ENCODE data around the gene CILP2.

DNA sequence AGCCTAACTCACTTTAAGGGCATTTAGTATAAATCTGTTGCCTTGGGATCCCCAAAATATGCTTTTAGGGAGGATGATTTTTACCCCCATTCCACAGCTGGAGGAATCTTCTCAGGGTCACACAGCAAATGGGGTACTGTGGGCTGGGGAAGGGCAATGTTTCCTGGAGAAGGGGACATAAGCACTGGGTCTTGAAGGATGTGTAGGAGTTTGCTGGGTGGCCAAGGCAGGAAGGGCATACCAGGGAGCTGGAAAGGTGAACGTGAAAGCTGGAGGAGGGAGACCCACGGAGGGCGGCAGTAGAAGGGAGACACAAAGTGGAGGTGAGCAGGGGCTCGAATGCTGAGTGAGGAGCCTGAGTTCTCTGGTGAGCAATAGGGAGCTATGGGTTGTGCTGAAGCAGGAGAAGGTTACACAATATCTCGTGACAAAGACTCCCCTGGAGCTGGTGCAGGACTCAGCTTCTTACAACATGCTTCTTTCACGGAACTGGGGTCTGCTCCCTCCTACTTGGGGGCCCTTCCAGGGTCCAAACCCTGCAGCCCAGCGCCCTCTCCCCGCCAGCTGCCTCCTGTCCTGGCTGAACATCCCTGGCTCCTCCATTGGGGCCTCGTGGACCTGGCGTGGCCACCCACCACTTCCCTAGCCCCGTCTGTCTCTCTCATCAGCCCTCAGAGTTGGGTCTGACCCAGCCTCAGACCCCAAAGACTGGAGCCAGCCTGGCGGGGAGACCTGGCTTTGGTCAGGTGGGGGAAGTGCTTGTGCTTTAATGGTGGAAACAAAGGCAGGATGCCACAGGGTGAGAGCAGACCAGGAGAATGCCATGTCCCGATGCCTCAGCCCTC is 11.1 kb downstream of the CILP2 start:
- TF ChIP-seq TAF1 (IDR thresholded peaks at IDR 0.05; ENCODE audit: borderline replicate concordance, low read depth, low read length): no peak
- no peak for TF ChIP-seq POLR2A (IDR thresholded peaks at IDR 0.05; ENCODE audit: low read depth, low read length)

Data from GM12892 (cell line).